Suprapubic skin (tissue), 4 donors: ENCODE data around the gene KIF6. TPM values are rescaled to one million over a fixed set of nuclear protein-coding genes. Genes with fewer than 3 reads are reported as not detected.

Source experiments
- DNase-seq, 2 donors: peaks; one replicate each; pipeline ENCODE4 v3.0.0-alpha.2; 2019; ENCODE audit warnings: low spot score in 2 of 2
- H3K27ac ChIP-seq: fragments of 200-600 bp; sonication (generic); one replicate; pipeline ENCODE4 v1.5.1; 2019
- H3K27me3 ChIP-seq: fragments of 200-600 bp; sonication (generic); one replicate; pipeline ENCODE4 v1.5.1; 2019
- H3K36me3 ChIP-seq: fragments of 200-600 bp; sonication (generic); one replicate; pipeline ENCODE4 v1.5.1; 2019
- H3K4me1 ChIP-seq: fragments of 200-600 bp; sonication (generic); one replicate; pipeline ENCODE4 v1.5.1; 2019
- H3K4me3 ChIP-seq: fragments of 200-600 bp; sonication (generic); one replicate; pipeline ENCODE4 v1.5.1; 2019; ENCODE audit warnings: mild to moderate bottlenecking
- H3K9me3 ChIP-seq: fragments of 200-600 bp; sonication (generic); one replicate; pipeline ENCODE4 v1.5.1; 2019
- CTCF ChIP-seq, 2 donors: fragments of 200-600 bp in 1 of 2; fragments of 450-650 bp in 1 of 2; sonication (generic) in 1 of 2; IDR thresholded peaks; one replicate each; pipeline ENCODE4 v1.5.1; 2016 to 2019; ENCODE audit warnings: antibody characterized with exemption in 2 of 2, mild to moderate bottlenecking in 1 of 2, moderate library complexity in 1 of 2
- EP300 ChIP-seq: sonication (generic); formaldehyde crosslinking; IDR thresholded peaks from one replicate; pipeline ENCODE4 v1.6.1; 2017; ENCODE audit warnings: antibody characterized with exemption
- POLR2A ChIP-seq, 2 donors: fragments of 450-650 bp; IDR thresholded peaks; one replicate each; pipeline ENCODE4 v1.6.1; 2017; ENCODE audit warnings: antibody characterized with exemption in 2 of 2, mild to moderate bottlenecking in 2 of 2, moderate library complexity in 2 of 2
- POLR2AphosphoS5 ChIP-seq, 3 donors: sonication (generic); formaldehyde crosslinking; IDR thresholded peaks; one replicate each; pipeline ENCODE4 v1.6.1; 2017; ENCODE audit warnings: antibody characterized with exemption in 3 of 3
- WGBS: methylation state at CpG from one replicate; pipeline ENCODE4 v1.1.5; 2018; 5-methylcytosine and 5-hydroxymethylcytosine counted together
- total RNA-seq, 4 donors: library from RNA; depleted of rRNA; stranded (reverse); fragments of >200 nt; gene quantifications; one replicate each; pipeline ENCODE4 v1.1.0, GENCODE V29; 2016

KIF6 gene
- total RNA-seq, 4 donors from 2014 or later = 0.18 to 1.1 TPM; not detected in 2

GRCh38 chr6:39451831-39452230 is 273.4 kb downstream of the KIF6 start:
- Histone ChIP-seq H3K27me3 (no peaks in the 10 kb centered on the region), H3K9me3 (no peaks in the 10 kb centered on the region), H3K4me3 (no peak overlapping the region), H3K27ac (no peak overlapping the region), H3K4me1 (no peaks in the 10 kb centered on the region), H3K36me3 (no peaks in the 10 kb centered on the region)
- WGBS = 70% methylated on average over 2 of the region's 2 CpGs
- TF ChIP-seq EP300 (no peak), CTCF (IDR thresholded peaks at IDR 0.05) (no peak), POLR2AphosphoS5 (IDR thresholded peaks at IDR 0.05) (no peak), POLR2A (IDR thresholded peaks at IDR 0.05) (no peak)
- DNase-seq = no peak

GRCh38 chr6:39449022-39449421 is 276.2 kb downstream of the KIF6 start:
- Histone ChIP-seq H3K9me3 (no peaks in the 10 kb centered on the region), H3K27ac (no peak overlapping the region), H3K27me3 (no peaks in the 10 kb centered on the region), H3K4me1 (no peaks in the 10 kb centered on the region), H3K36me3 (no peaks in the 10 kb centered on the region), H3K4me3 (no peak overlapping the region)
- no peak for DNase-seq
- 73% methylated on average over 5 of the region's 5 CpGs for WGBS
- TF ChIP-seq EP300 = no peak
- TF ChIP-seq CTCF (IDR thresholded peaks at IDR 0.05) = no peak
- TF ChIP-seq POLR2AphosphoS5 (IDR thresholded peaks at IDR 0.05) = no peak
- TF ChIP-seq POLR2A (IDR thresholded peaks at IDR 0.05) = no peak

GRCh38 chr6:39446909-39447308 is 278.3 kb downstream of the KIF6 start:
- DNase-seq = no peak
- no peaks in the 10 kb centered on the region for H3K9me3 ChIP-seq
- TF ChIP-seq EP300 (no peak), CTCF (IDR thresholded peaks at IDR 0.05) (no peak), POLR2AphosphoS5 (IDR thresholded peaks at IDR 0.05) (no peak), POLR2A (IDR thresholded peaks at IDR 0.05) (no peak)
- H3K27me3 ChIP-seq = no peaks in the 10 kb centered on the region
- 77% methylated on average over 2 of the region's 2 CpGs for WGBS
- H3K27ac ChIP-seq = no peak overlapping the region
- no peaks in the 10 kb centered on the region for H3K4me1 ChIP-seq
- H3K4me3 ChIP-seq = no peak overlapping the region
- H3K36me3 ChIP-seq = no peaks in the 10 kb centered on the region

GRCh38 chr6:39445667-39446066 is 279.5 kb downstream of the KIF6 start:
- Histone ChIP-seq H3K4me1 (no peaks in the 10 kb centered on the region), H3K4me3 (no peak overlapping the region), H3K27me3 (no peaks in the 10 kb centered on the region), H3K36me3 (no peaks in the 10 kb centered on the region), H3K9me3 (no peaks in the 10 kb centered on the region), H3K27ac (no peak overlapping the region)
- DNase-seq = no peak
- TF ChIP-seq CTCF (IDR thresholded peaks at IDR 0.05) = no peak
- no peak for TF ChIP-seq POLR2A (IDR thresholded peaks at IDR 0.05)
- no peak for TF ChIP-seq POLR2AphosphoS5 (IDR thresholded peaks at IDR 0.05)
- no peak for TF ChIP-seq EP300
- 88% methylated on average over 1 of the region's 1 CpG for WGBS

GRCh38 chr6:39444479-39445019 is 280.7 kb downstream of the KIF6 start:
- TF ChIP-seq POLR2A (IDR thresholded peaks at IDR 0.05) (no peak), POLR2AphosphoS5 (IDR thresholded peaks at IDR 0.05) (no peak), EP300 (no peak), CTCF (IDR thresholded peaks at IDR 0.05) (no peak)
- no peak for DNase-seq
- Histone ChIP-seq H3K27ac (no peak overlapping the region), H3K27me3 (no peaks in the 10 kb centered on the region), H3K36me3 (no peaks in the 10 kb centered on the region), H3K9me3 (no peaks in the 10 kb centered on the region), H3K4me3 (no peak overlapping the region), H3K4me1 (no peaks in the 10 kb centered on the region)
- 87% methylated on average over 5 of the region's 5 CpGs for WGBS
